SK-N-SH (cell line): ENCODE data around the gene GDE1. TPM values are rescaled to one million over a fixed set of nuclear protein-coding genes. Genes with fewer than 3 reads are reported as not detected.

Source experiments
- CTCF ChIA-PET: fragments of 300-600, 350-600 bp; formaldehyde crosslinking; extraction: SDS; loops from one replicate; lab custom pipeline; 2021; lab: Yijun Ruan, JAX
- POLR2A ChIA-PET: fragments of 350-600 bp; sonication (Branson Sonifier 250); formaldehyde crosslinking; extraction: SDS; loops from one replicate; lab custom pipeline; 2020; ENCODE audit warnings: antibody characterized with exemption, inconsistent platforms; lab: Yijun Ruan, JAX
- DNase-seq: peaks from one replicate; pipeline ENCODE4 v3.0.0; 2012
- H2AFZ ChIP-seq: fragments of 200-600 bp; sonication (generic); 2 replicates; pipeline ENCODE4 v1.8.1; 2016; ENCODE audit warnings: antibody characterized with exemption, mild to moderate bottlenecking, low read depth
- H3F3A ChIP-seq: fragments of 200-600 bp; sonication (generic); replicated peaks from 2 replicates; pipeline ENCODE3; 2016; ENCODE audit warnings: antibody characterized with exemption, mild to moderate bottlenecking; ENCODE audit not compliant: insufficient read depth
- H3K27ac ChIP-seq, 2 experiments: fragments of 200-500 bp in 1 of 2; fragments of 200-600 bp in 1 of 2; sonication (Bioruptor generic) in 1 of 2; sonication (generic), shearing (Covaris generic) in 1 of 2; 2 replicates each; pipeline versions ENCODE4 v1.5.1 to v1.6.1; 2014 to 2016; ENCODE audit warnings: low read depth in 2 of 2, inconsistent platforms in 1 of 2, low read length in 1 of 2, mild to moderate bottlenecking in 1 of 2, mixed read lengths in 1 of 2
- H3K27me3 ChIP-seq: fragments of 200-600 bp; sonication (generic), shearing (Covaris generic); 2 replicates; pipeline ENCODE4 v1.6.1; 2016; ENCODE audit warnings: mixed run types; ENCODE audit not compliant: insufficient read depth
- H3K36me3 ChIP-seq, 2 experiments: fragments of 200-500 bp in 1 of 2; fragments of 200-600 bp in 1 of 2; sonication (Bioruptor generic) in 1 of 2; sonication (generic) in 1 of 2; replicated peaks in 1 of 2; 2 replicates each; pipeline versions ENCODE3 to v1.5.1; 2014 to 2016; ENCODE audit warnings: low read length in 1 of 2, mild to moderate bottlenecking in 1 of 2; ENCODE audit not compliant: insufficient read depth in 2 of 2, control insufficient read depth in 1 of 2
- H3K4me1 ChIP-seq, 2 experiments: fragments of 200-500 bp in 1 of 2; fragments of 200-600 bp in 1 of 2; sonication (Bioruptor generic) in 1 of 2; sonication (generic), shearing (Covaris generic) in 1 of 2; 2 replicates each; pipeline versions ENCODE4 v1.5.1 to v1.6.1; 2014 to 2016; ENCODE audit warnings: low read depth in 1 of 2, low read length in 1 of 2, mixed run types in 1 of 2; ENCODE audit not compliant: insufficient read depth in 2 of 2, control insufficient read depth in 1 of 2
- H3K4me2 ChIP-seq: fragments of 200-600 bp; sonication (generic), shearing (Covaris generic); 2 replicates; pipeline ENCODE4 v1.6.1; 2017; ENCODE audit warnings: mixed run types
- H3K4me3 ChIP-seq, 2 experiments: fragments of 200-500 bp in 1 of 2; fragments of 200-600 bp in 1 of 2; sonication (Bioruptor generic) in 1 of 2; sonication (generic), shearing (Covaris generic) in 1 of 2; 2 replicates each; pipeline versions ENCODE4 v1.5.1 to v1.8.1; 2014 to 2016; ENCODE audit warnings: low read depth in 2 of 2, inconsistent platforms in 1 of 2, low read length in 1 of 2, mild to moderate bottlenecking in 1 of 2, mixed read lengths in 1 of 2, moderate library complexity in 1 of 2
- H3K79me2 ChIP-seq: fragments of 200-600 bp; sonication (generic); 2 replicates; pipeline ENCODE4 v1.8.1; 2017; ENCODE audit warnings: mild to moderate bottlenecking; ENCODE audit not compliant: insufficient read depth
- H3K9ac ChIP-seq: fragments of 200-600 bp; sonication (generic); 2 replicates; pipeline ENCODE4 v1.6.1; 2017; ENCODE audit warnings: mixed run types
- H3K9me2 ChIP-seq: fragments of 200-600 bp; sonication (generic); 2 replicates; pipeline ENCODE4 v1.6.1; 2017; ENCODE audit warnings: mixed run types
- H3K9me3 ChIP-seq: fragments of 200-600 bp; sonication (generic); 2 replicates; pipeline ENCODE4 v1.6.1; 2017; ENCODE audit warnings: mixed run types, mild to moderate bottlenecking, moderate library complexity
- H4K20me1 ChIP-seq: fragments of 200-600 bp; sonication (generic); 2 replicates; pipeline ENCODE4 v1.6.1; 2017; ENCODE audit warnings: mild to moderate bottlenecking, mixed run types; ENCODE audit not compliant: insufficient read depth
- CTCF ChIP-seq: fragments of 200-600 bp; sonication (generic); IDR thresholded peaks from 2 replicates; pipeline ENCODE4 v1.6.1; 2017; ENCODE audit warnings: antibody characterized with exemption, mild to moderate bottlenecking, moderate library complexity
- ELF1 ChIP-seq: IDR thresholded peaks from 2 replicates; pipeline ENCODE4 v1.4.0; 2012
- EP300 ChIP-seq, 2 experiments: IDR thresholded peaks; 2 replicates each; pipeline versions ENCODE4 v1.4.0 to v1.6.1; 2012; ENCODE audit warnings: borderline replicate concordance in 1 of 2, low read depth in 1 of 2, low read length in 1 of 2
- EZH2phosphoT487 ChIP-seq: fragments of 200-600 bp; sonication (generic); IDR thresholded peaks from 2 replicates; pipeline ENCODE4 v1.6.1; 2017; ENCODE audit warnings: low read depth, mixed run types, mild to moderate bottlenecking, antibody characterized with exemption, moderate library complexity, borderline replicate concordance
- FOXJ3 ChIP-seq: sonication (generic); formaldehyde crosslinking; IDR thresholded peaks from 2 replicates; pipeline ENCODE4 v1.5.1; 2020; ENCODE audit warnings: mild to moderate bottlenecking, missing genetic modification reagents
- GABPA ChIP-seq: IDR thresholded peaks from 2 replicates; pipeline ENCODE4 v1.4.0; 2012; ENCODE audit warnings: low read depth, mild to moderate bottlenecking
- GATA2 ChIP-seq: sonication (generic); formaldehyde crosslinking; IDR thresholded peaks from 2 replicates; pipeline ENCODE4 v1.5.0; 2020; ENCODE audit warnings: mild to moderate bottlenecking, missing genetic modification reagents
- JUND ChIP-seq: IDR thresholded peaks from 2 replicates; pipeline ENCODE4 v1.4.0; 2012
- MXI1 ChIP-seq: IDR thresholded peaks from 2 replicates; pipeline ENCODE4 v1.6.1; 2012; ENCODE audit warnings: mild to moderate bottlenecking, low read depth, low read length, improper control_type of control experiment
- POLR2AphosphoS5 ChIP-seq: IDR thresholded peaks from 2 replicates; pipeline ENCODE4 v1.6.1; 2012; ENCODE audit warnings: low read depth, low read length
- RFX5 ChIP-seq: IDR thresholded peaks from 2 replicates; pipeline ENCODE4 v1.6.1; 2012; ENCODE audit warnings: mild to moderate bottlenecking, improper control_type of control experiment, low read length
- TAF1 ChIP-seq: IDR thresholded peaks from 2 replicates; pipeline ENCODE4 v1.6.1; 2012; ENCODE audit warnings: low read depth, mild to moderate bottlenecking, low read length, moderate library complexity, borderline replicate concordance
- TCF12 ChIP-seq: IDR thresholded peaks from 2 replicates; pipeline ENCODE4 v1.4.0; 2012
- USF1 ChIP-seq: IDR thresholded peaks from 2 replicates; pipeline ENCODE4 v1.4.0; 2012; ENCODE audit warnings: low read depth, borderline replicate concordance
- USF2 ChIP-seq: fragments of 150-350 bp; IDR thresholded peaks from 2 replicates; pipeline ENCODE4 v1.6.1; 2017; ENCODE audit warnings: antibody characterized with exemption, low read length, low read depth, borderline replicate concordance
- YY1 ChIP-seq: IDR thresholded peaks from 2 replicates; pipeline ENCODE4 v1.4.0; 2012; ENCODE audit warnings: low read depth, mild to moderate bottlenecking
- whole genome bisulfite sequencing: methylation state at CpG from one replicate; pipeline ENCODE4 v1.1.6; 2017; ENCODE audit warnings: low lambda C conversion rate; 5-methylcytosine and 5-hydroxymethylcytosine counted together
- polyA plus RNA-seq, 3 experiments: library from polyadenylated mRNA; depleted of rRNA; stranded (reverse); fragments of >200 nt; gene quantifications; 2 replicates each; pipeline ENCODE4 v1.2.3, GENCODE V29; 2012

GDE1 gene
- polyA plus RNA-seq, 1 of the 3 experiments (the other 2 are of a cell fraction), result 37.0 TPM

GRCh38 chr16:19525385-19525723 lies 3.5 kb upstream of the GDE1 start:
- DNase-seq, result no peak
- H3K27ac ChIP-seq, result peak overlapping the region; percentile 54 to 85; a peak in 3 of 4 replicates
- POLR2A ChIA-PET, result interaction anchor here (0.7 to 2.3 kb wide), 2 partner anchors 23 to 30 kb away, joined by 4 to 15 read pairs; partner anchors contain the start of gene VPS35L

GRCh38 chr16:19524616-19525384 lies 2.9 kb upstream of the GDE1 start:
- POLR2A ChIA-PET, result interaction anchor here (0.7 to 2.3 kb wide), 3 partner anchors 7 to 31 kb away, joined by 3 to 15 read pairs (median 4); partner anchors contain the start of gene VPS35L
- peak overlapping the region; percentile 87 for H3K4me2 ChIP-seq
- H3K4me3 ChIP-seq, result peak overlapping the region; percentile 93 to 99
- H3K27me3 ChIP-seq, result no peaks in the 10 kb centered on the region
- TF ChIP-seq MXI1 (peak; percentile 58; the same call in 1 of the 2 replicates), EZH2phosphoT487 (no peak), RFX5 (no peak), TAF1 (no peak)
- peaks cover 8 to 21% of the 10 kb centered on the region in 2 experiments; a peak in 3 of 4 replicates for H3K4me1 ChIP-seq
- peaks cover 57% of the 10 kb centered on the region for H3K79me2 ChIP-seq
- no peaks in the 10 kb centered on the region for H3K9me3 ChIP-seq
- peak overlapping the region; percentile 54 to 85 for H3K27ac ChIP-seq
- peak overlapping the region; percentile 92 for H2AFZ ChIP-seq
- H3F3A ChIP-seq, result peaks cover 7% of the 10 kb centered on the region
- 14% methylated on average over 19 of the region's 19 CpGs for WGBS
- CTCF ChIA-PET, result interaction anchor here (0.8 to 2.6 kb wide), 5 partner anchors 9 to 136 kb away, joined by 3 to 14 read pairs (median 5); partner anchors contain the start of gene VPS35L
- DNase-seq, result peak; percentile 28
- H3K36me3 ChIP-seq, result peaks cover 15% of the 10 kb centered on the region in 2 experiments
- peak overlapping the region; percentile 82 for H3K9ac ChIP-seq
- no peaks in the 10 kb centered on the region for H4K20me1 ChIP-seq
- H3K9me2 ChIP-seq, result no peaks in the 10 kb centered on the region

More at GRCh38 chr16:19525385-19525723, 3.5 kb upstream of the GDE1 start:
- no peaks in the 10 kb centered on the region for H4K20me1 ChIP-seq
- peak overlapping the region; percentile 87 for H3K4me2 ChIP-seq
- no peaks in the 10 kb centered on the region for H3K9me3 ChIP-seq
- peak overlapping the region; percentile 93 to 99 for H3K4me3 ChIP-seq
- 47% methylated on average over 2 of the region's 2 CpGs for WGBS
- peaks cover 8 to 19% of the 10 kb centered on the region in 2 experiments; a peak in 3 of 4 replicates for H3K4me1 ChIP-seq
- peaks cover 15 to 19% of the 10 kb centered on the region in 2 experiments for H3K36me3 ChIP-seq
- H3K27me3 ChIP-seq, result no peaks in the 10 kb centered on the region
- peak overlapping the region; percentile 92 for H2AFZ ChIP-seq
- TF ChIP-seq YY1 (no peak), TCF12 (no peak), EZH2phosphoT487 (no peak)
- H3F3A ChIP-seq, result peaks cover 7% of the 10 kb centered on the region
- CTCF ChIA-PET, result interaction anchor here (1.1 to 2.6 kb wide), 4 partner anchors 12 to 557 kb away, joined by 3 to 14 read pairs (median 4); partner anchors contain the start of gene VPS35L
- H3K9ac ChIP-seq, result peak overlapping the region; percentile 82; the same call in 1 of the 2 replicates
- no peaks in the 10 kb centered on the region for H3K9me2 ChIP-seq
- peaks cover 53% of the 10 kb centered on the region for H3K79me2 ChIP-seq

- ChIA-PET POLR2A (interaction anchor here (1.2 to 2.3 kb wide), 2 partner anchors 8 to 31 kb away, joined by 3 to 15 read pairs; partner anchors contain the start of gene VPS35L), CTCF (interaction anchor here (0.8 to 2.6 kb wide), 5 partner anchors 9 to 135 kb away, joined by 3 to 14 read pairs (median 4); partner anchors contain the start of gene VPS35L)
- Histone ChIP-seq H3K36me3 (peaks cover 11 to 13% of the 10 kb centered on the region in 2 experiments), H3F3A (peaks cover 7% of the 10 kb centered on the region), H3K27me3 (no peaks in the 10 kb centered on the region), H3K4me2 (peak overlapping the region; percentile 87), H3K9me3 (no peaks in the 10 kb centered on the region), H4K20me1 (no peaks in the 10 kb centered on the region), H2AFZ (peak overlapping the region; percentile 92), H3K27ac (peak overlapping the region; percentile 54 to 85), H3K9me2 (no peaks in the 10 kb centered on the region), H3K9ac (peak overlapping the region; percentile 82), H3K4me1 (peaks cover 8 to 21% of the 10 kb centered on the region in 2 experiments; a peak in 3 of 4 replicates), H3K4me3 (peak overlapping the region; percentile 93 to 99)
- DNase-seq, result no peak
- 1% methylated on average over 11 of the region's 11 CpGs for WGBS
- TF ChIP-seq USF2, result no peak
- no peak for TF ChIP-seq EP300 (IDR thresholded peaks at IDR 0.05; ENCODE audit: borderline replicate concordance in 1 of 2, low read depth in 1 of 2, low read length in 1 of 2)
- no peak for TF ChIP-seq TAF1
- no peak for TF ChIP-seq JUND
- TF ChIP-seq ELF1, result no peak
- TF ChIP-seq POLR2AphosphoS5, result no peak
- TF ChIP-seq FOXJ3, result no peak
- TF ChIP-seq USF1, result no peak
- no peak for TF ChIP-seq GATA2 (CRISPR knock-in tag)
- no peak for TF ChIP-seq GABPA
- TF ChIP-seq CTCF, result no peak
- no peak for TF ChIP-seq RFX5
- TF ChIP-seq, all 33 proteins: peak for 0
- H3K79me2 ChIP-seq, result peaks cover 62% of the 10 kb centered on the region
Observed at GRCh38 chr16:19524356-19524615, 2.4 kb upstream of the GDE1 start.
